BLaER1 treated with 17β-estradiol and CSF1 and Interleukin-3, amounts not matched to agents 10 nM and 100 nM (cell line): ENCODE measurements around the gene DPYD.

Experiments
- H3K27ac ChIP-seq, 11 experiments: shearing (Covaris generic); formaldehyde crosslinking; 2 replicates each; pipeline ENCODE4 v1.8.1; 2022
- H3K27me3 ChIP-seq, 11 experiments: shearing (Covaris generic); formaldehyde crosslinking; 2 replicates each; pipeline ENCODE4 v1.8.1; 2022
- H3K36me3 ChIP-seq, 11 experiments: shearing (Covaris generic); formaldehyde crosslinking; 2 replicates each; pipeline ENCODE4 v1.8.1; 2022
- H3K4me1 ChIP-seq, 10 experiments: shearing (Covaris generic); formaldehyde crosslinking; 2 replicates each; pipeline ENCODE4 v1.8.1; 2022
- H3K4me2 ChIP-seq, 11 experiments: shearing (Covaris generic); formaldehyde crosslinking; 2 replicates each; pipeline ENCODE4 v1.8.1; 2022
- H3K4me3 ChIP-seq, 10 experiments: shearing (Covaris generic); formaldehyde crosslinking; 2 replicates each; pipeline ENCODE4 v1.8.1; 2022
- H3K9ac ChIP-seq, 11 experiments: shearing (Covaris generic); formaldehyde crosslinking; 2 replicates each; pipeline ENCODE4 v1.8.1; 2022
- H3K9me3 ChIP-seq, 11 experiments: shearing (Covaris generic); formaldehyde crosslinking; replicated peaks in 1 of 11; 2 replicates each; pipeline ENCODE4 v1.8.1; 2022
- H4K20me1 ChIP-seq, 11 experiments: shearing (Covaris generic); formaldehyde crosslinking; 2 replicates each; pipeline ENCODE4 v1.8.1; 2022
- Cebpa-rat ChIP-seq, 11 experiments: shearing (Covaris generic); IDR thresholded peaks; 2 replicates each; pipeline ENCODE4 v1.8.1; 2022

DPYD gene

DNA sequence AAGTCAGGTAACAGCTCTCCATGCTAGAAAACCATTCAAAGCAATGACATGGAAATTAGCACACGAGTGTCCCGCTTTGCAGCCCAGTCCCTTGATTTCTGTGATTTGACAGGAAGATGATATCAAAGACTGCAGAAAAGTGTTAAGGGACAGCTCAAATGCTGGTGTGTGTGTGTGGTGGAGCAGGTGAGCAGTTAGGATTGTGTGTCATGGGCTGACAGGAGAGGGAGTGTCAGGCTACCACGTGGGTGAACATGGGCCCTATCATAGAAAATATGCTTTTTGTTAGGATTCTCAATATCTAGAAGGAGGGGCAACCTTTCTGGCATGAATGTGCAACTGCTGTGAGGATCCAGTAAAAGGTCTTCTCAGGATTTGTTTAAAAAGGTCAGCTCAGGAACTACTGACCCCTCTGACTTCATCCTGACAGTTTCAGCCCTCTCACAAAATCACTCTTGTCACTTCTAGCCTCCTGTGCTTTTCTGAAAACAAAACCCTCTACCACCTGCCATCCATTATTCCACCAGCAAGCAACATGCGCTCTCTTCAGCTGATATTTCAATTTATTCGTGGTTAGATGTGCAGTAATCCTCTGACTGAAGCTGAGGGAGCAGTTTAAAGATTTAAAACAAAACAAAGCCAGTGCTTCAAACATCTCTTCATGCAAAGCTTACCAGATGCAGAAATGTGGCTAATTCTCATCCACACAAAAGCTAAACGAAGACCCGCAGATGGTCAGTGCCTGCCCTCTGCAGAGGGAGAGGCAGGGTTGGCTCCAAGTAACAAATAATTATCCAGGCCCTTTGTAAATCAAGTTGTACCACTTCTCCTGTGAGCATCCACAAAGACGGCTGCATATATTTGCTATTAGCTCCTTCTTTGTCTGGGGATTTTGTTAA, 801.3 kb downstream of the DPYD start:
- no peak overlapping the region for H3K4me2 ChIP-seq
- no peak for TF ChIP-seq Cebpa-rat (IDR thresholded peaks at IDR 0.05)
- no peaks in the 10 kb centered on the region for H3K4me1 ChIP-seq

DNA sequence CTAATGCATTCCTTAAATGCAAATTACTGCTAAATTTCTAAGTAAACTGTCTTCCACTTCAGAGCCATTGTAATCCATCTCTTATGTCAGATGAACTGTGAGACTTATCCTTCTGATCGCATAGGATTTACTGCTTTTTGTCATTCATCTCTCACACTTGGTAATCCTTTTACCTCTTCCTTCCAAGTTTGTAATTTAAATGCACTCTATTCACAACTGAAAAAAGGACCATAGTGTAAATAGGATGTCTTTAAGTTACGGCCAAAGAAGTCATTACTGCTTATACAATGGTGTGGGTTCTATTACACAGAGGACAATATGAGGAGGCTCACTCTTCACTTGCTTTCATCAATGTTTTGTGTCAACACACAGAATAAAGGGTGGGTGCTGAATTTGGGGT, 806.0 kb downstream of the DPYD start:
- no peaks in the 10 kb centered on the region; a peak in 1 of 22 replicates for H4K20me1 ChIP-seq
- peaks cover 0 to 32% (median 0%) of the 10 kb centered on the region in 11 experiments; a peak in 3 of 22 replicates for H3K36me3 ChIP-seq
- no peaks in the 10 kb centered on the region for H3K9me3 ChIP-seq
- TF ChIP-seq Cebpa-rat (IDR thresholded peaks at IDR 0.05), result no peak
- no peaks in the 10 kb centered on the region for H3K4me1 ChIP-seq
- H3K4me2 ChIP-seq, result no peak overlapping the region
- no peak overlapping the region for H3K9ac ChIP-seq
- H3K27ac ChIP-seq, result no peak overlapping the region
- no peak overlapping the region for H3K4me3 ChIP-seq
- H3K27me3 ChIP-seq, result no peaks in the 10 kb centered on the region

More for the DNA sequence above, 801.3 kb downstream of the DPYD start:
- H3K9me3 ChIP-seq, result no peaks in the 10 kb centered on the region
- no peak overlapping the region for H3K4me3 ChIP-seq
- no peak overlapping the region for H3K9ac ChIP-seq
- H4K20me1 ChIP-seq, result no peaks in the 10 kb centered on the region; a peak in 1 of 22 replicates
- no peak overlapping the region for H3K27ac ChIP-seq
- H3K27me3 ChIP-seq, result no peaks in the 10 kb centered on the region
- H3K36me3 ChIP-seq, result peaks cover 0 to 30% (median 0%) of the 10 kb centered on the region in 11 experiments; a peak in 3 of 22 replicates

DNA sequence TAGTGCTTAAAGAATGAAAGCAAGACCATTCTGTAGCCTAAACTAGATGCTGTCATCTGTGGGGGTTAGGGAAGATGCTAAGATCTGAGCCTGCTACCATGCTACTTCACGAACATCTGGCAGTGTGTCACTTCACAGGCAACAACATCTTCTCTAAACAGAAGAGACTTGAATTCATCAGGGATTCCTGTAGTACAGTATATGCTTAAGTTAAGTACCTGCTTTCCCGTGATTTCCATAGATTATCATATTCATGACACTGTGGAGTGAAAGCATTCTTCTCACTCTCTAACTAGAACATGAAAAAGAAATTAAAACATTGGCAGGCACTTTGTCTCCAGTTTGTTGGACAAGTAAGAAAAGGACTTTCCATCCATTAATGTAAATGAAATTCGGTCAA, 808.4 kb downstream of the DPYD start:
- H3K27ac ChIP-seq, result no peak overlapping the region
- no peaks in the 10 kb centered on the region for H3K27me3 ChIP-seq
- no peaks in the 10 kb centered on the region for H3K4me1 ChIP-seq
- H3K36me3 ChIP-seq, result peaks cover 0 to 29% (median 0%) of the 10 kb centered on the region in 11 experiments; a peak in 3 of 22 replicates
- H3K4me2 ChIP-seq, result no peak overlapping the region
- no peaks in the 10 kb centered on the region for H4K20me1 ChIP-seq
- no peak overlapping the region for H3K4me3 ChIP-seq
- TF ChIP-seq Cebpa-rat (IDR thresholded peaks at IDR 0.05), result no peak
- no peaks in the 10 kb centered on the region for H3K9me3 ChIP-seq
- H3K9ac ChIP-seq, result no peak overlapping the region

DNA sequence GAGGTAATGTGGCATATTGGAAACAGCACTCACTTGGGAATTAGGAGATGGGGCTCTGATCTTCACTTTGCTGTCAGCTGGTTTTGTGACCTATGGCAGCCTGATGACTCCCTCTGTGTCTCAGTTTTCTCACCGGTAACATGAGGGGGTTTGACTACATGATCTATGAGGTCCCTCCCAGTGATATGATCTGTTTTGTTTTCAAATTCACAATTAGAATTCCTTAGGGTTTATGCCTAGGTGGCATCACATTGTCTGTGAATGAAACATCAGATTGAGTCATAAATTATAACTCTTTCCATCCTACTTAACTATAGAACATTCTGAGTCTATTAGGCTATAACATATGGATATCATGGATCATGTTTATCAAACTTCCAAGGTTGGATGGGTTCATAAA, 812.7 kb downstream of the DPYD start:
- Histone ChIP-seq H3K4me2 (no peak overlapping the region), H3K4me1 (no peaks in the 10 kb centered on the region), H3K9ac (no peak overlapping the region), H3K27ac (no peak overlapping the region), H3K27me3 (no peaks in the 10 kb centered on the region), H4K20me1 (no peaks in the 10 kb centered on the region), H3K9me3 (peaks cover 0 to 17% (median 0%) of the 10 kb centered on the region in 11 experiments; a peak in 2 of 22 replicates), H3K36me3 (peaks cover 0 to 29% (median 0%) of the 10 kb centered on the region in 11 experiments; a peak in 3 of 22 replicates), H3K4me3 (no peak overlapping the region)
- no peak for TF ChIP-seq Cebpa-rat (IDR thresholded peaks at IDR 0.05)

DNA sequence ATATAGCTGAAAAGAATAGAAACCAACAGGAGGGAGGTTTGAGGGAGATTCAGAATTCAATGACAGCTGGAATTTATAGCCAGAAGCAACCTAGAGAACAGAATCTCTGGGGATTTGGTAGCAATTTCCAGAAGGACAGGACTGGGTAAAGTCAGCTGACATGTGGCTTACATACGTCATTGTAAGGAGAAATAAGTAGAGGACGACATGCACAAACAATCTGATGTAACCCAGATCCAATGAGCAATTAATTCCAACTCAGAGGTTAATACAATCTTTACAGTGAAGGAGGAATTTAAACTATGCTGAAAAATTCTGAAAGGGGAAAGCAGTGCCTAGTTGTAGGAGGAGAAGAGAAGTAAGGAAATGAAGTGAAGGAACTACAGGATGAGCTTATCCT, 815.3 kb downstream of the DPYD start:
- no peaks in the 10 kb centered on the region for H3K27me3 ChIP-seq
- H3K9me3 ChIP-seq, result peaks cover 0 to 17% (median 0%) of the 10 kb centered on the region in 11 experiments; a peak in 2 of 22 replicates
- H3K4me3 ChIP-seq, result no peak overlapping the region
- peaks cover 0 to 21% (median 0%) of the 10 kb centered on the region in 11 experiments; a peak in 3 of 22 replicates for H3K36me3 ChIP-seq
- H4K20me1 ChIP-seq, result no peaks in the 10 kb centered on the region
- H3K4me1 ChIP-seq, result no peaks in the 10 kb centered on the region
- no peak overlapping the region for H3K27ac ChIP-seq
- no peak for TF ChIP-seq Cebpa-rat (IDR thresholded peaks at IDR 0.05)
- no peak overlapping the region for H3K9ac ChIP-seq
- no peak overlapping the region for H3K4me2 ChIP-seq

DNA sequence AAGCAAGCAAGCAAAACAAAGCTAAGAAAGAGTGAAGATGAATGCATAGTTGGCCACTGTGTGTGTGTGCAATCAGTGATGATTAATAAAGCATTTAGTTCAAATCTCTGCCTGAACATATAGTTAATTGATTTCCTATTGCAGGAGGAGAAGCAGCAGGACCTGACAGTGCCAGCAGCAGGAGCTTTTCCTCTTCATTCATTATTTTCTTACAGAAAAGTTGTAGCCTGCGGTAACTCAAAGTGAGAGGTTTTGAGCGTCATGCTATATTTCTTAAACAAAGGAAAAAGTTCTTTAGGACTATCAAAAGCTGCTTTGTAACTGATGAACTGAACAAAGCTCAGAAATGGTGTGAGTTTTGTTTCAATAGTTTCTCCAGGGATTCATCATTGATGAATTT, 819.3 kb downstream of the DPYD start:
- Histone ChIP-seq H3K9ac (no peak overlapping the region), H3K36me3 (peaks cover 0 to 36% (median 0%) of the 10 kb centered on the region in 11 experiments; a peak in 6 of 22 replicates), H3K27me3 (no peaks in the 10 kb centered on the region), H3K4me2 (no peak overlapping the region), H3K4me1 (no peaks in the 10 kb centered on the region), H4K20me1 (no peaks in the 10 kb centered on the region), H3K9me3 (peaks cover 0 to 26% (median 0%) of the 10 kb centered on the region in 11 experiments; a peak in 7 of 22 replicates), H3K4me3 (no peak overlapping the region), H3K27ac (no peak overlapping the region)
- no peak for TF ChIP-seq Cebpa-rat (IDR thresholded peaks at IDR 0.05)

DNA sequence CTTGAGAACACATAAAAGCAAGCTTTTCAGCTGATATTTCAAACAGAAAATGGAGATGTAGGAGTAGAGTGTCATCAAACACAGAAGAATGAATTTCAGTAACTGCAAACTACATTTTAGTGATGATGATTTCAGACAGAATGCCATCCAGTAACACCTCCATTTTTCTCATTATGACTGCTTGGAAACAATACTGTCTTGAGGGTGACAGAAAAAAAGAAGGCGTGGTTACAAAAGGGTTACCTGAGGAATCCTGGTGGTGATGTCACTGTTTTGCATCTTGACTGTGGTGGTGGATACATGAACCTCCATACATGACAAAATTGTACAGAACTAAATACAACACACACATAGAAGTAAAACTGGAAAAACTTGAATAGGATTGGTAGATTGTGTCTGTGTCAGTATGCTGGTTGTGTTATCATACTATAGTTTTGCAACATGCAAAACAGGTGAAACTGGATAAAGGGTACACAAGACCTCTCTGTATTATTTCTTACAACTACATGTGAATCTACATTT, 823.4 kb downstream of the DPYD start:
- H3K36me3 ChIP-seq, result peaks cover 0 to 42% (median 0%) of the 10 kb centered on the region in 11 experiments; a peak in 6 of 22 replicates
- peaks cover 0 to 13% (median 0%) of the 10 kb centered on the region in 11 experiments; a peak in 7 of 22 replicates for H3K9me3 ChIP-seq
- H3K4me1 ChIP-seq, result no peaks in the 10 kb centered on the region
- no peak overlapping the region for H3K9ac ChIP-seq
- no peak overlapping the region for H3K27ac ChIP-seq
- no peak overlapping the region for H3K4me3 ChIP-seq
- no peaks in the 10 kb centered on the region for H4K20me1 ChIP-seq
- no peak for TF ChIP-seq Cebpa-rat (IDR thresholded peaks at IDR 0.05)
- H3K4me2 ChIP-seq, result no peak overlapping the region
- H3K27me3 ChIP-seq, result no peaks in the 10 kb centered on the region

DNA sequence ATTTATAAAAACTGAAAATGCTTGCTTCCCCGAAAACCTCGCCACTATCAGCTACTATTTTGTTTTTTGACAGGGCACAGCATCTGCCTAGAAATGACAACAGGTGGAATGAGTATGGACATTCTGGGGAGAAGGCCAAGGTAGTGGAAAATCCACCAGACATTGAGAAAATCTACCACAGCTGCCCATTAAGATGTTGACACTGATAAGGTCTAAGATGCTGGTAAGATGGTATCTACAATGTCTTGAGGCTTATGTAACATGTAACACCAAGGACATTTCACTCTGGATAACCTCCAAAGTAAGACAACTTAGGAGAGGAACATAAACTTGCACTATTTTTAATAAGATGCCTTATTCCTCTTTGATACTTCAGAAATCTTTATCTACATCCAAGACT, 825.1 kb downstream of the DPYD start:
- peaks cover 0 to 10% (median 6%) of the 10 kb centered on the region in 10 experiments; a peak in 9 of 20 replicates for H3K4me1 ChIP-seq
- TF ChIP-seq Cebpa-rat (IDR thresholded peaks at IDR 0.05), result no peak
- H3K27ac ChIP-seq, result no peak overlapping the region
- peaks cover 0 to 42% (median 0%) of the 10 kb centered on the region in 11 experiments; a peak in 6 of 22 replicates for H3K36me3 ChIP-seq
- peaks cover 0 to 13% (median 0%) of the 10 kb centered on the region in 11 experiments; a peak in 7 of 22 replicates for H3K9me3 ChIP-seq
- H3K4me3 ChIP-seq, result no peak overlapping the region
- no peak overlapping the region for H3K9ac ChIP-seq
- no peaks in the 10 kb centered on the region for H3K27me3 ChIP-seq
- no peak overlapping the region for H3K4me2 ChIP-seq
- H4K20me1 ChIP-seq, result no peaks in the 10 kb centered on the region

DNA sequence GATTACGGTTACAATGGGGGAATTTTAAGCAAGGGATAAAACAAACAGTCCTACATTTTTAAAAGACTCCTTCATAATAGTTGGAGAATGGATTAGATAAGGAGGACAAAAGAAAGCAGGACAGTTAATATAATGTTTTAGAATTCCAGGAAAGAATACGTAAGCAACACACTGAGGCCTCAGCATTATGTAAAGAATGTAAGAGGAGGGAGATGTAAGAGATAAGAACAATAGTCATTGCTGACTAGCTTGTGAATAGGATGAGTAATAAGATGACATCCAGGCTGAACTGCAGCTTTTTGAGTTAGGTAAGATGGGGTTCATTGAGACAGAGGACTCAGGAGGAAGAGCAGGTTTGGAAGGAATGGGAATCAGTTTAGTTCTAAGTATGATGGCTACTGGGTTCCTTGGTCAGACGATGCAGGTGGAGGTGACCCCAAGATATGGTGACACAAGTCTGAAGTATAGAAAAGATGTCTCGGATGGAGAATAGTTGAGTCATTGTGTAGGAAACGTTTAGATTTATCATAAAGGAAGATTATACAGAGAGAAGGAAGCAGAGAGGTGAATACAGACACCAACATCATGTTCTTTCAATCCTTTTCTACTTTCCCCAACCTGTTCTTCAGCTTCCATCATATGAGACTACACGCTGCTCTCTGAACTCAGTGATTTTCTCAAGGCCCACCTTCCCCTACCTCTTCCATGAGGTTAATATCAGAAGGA, 826.4 kb downstream of the DPYD start:
- Histone ChIP-seq H3K27ac (no peak overlapping the region), H3K4me1 (peaks cover 0 to 10% (median 6%) of the 10 kb centered on the region in 10 experiments; a peak in 9 of 20 replicates), H3K36me3 (peaks cover 0 to 42% (median 0%) of the 10 kb centered on the region in 11 experiments; a peak in 6 of 22 replicates), H3K4me3 (no peak overlapping the region), H3K27me3 (no peaks in the 10 kb centered on the region), H3K4me2 (no peak overlapping the region), H4K20me1 (no peaks in the 10 kb centered on the region), H3K9ac (no peak overlapping the region), H3K9me3 (peaks cover 0 to 13% (median 0%) of the 10 kb centered on the region in 11 experiments; a peak in 7 of 22 replicates)
- no peak for TF ChIP-seq Cebpa-rat (IDR thresholded peaks at IDR 0.05)
